Psoas muscle (tissue), 8 donors: ENCODE results near the gene HMGXB3. TPM values are rescaled to one million over a fixed set of nuclear protein-coding genes. Genes with fewer than 3 reads are reported as not detected.

Experiments
- ATAC-seq, 4 donors: fragments of 200-7000 bp; cut with Tn5 transposase; one replicate each; pipeline ENCODE4 v1.9.1; 2020; ENCODE audit warnings: moderate library complexity in 3 of 4, mild to moderate bottlenecking in 2 of 4
- DNase-seq, 2 donors: peaks; one replicate each; pipeline ENCODE4 v3.0.0-alpha.2; 2020
- H3K27ac ChIP-seq: fragments of 200-600 bp; one replicate; pipeline ENCODE4 v1.8.0; 2022
- H3K27me3 ChIP-seq, 3 donors: fragments of 200-600 bp in 1 of 3; one replicate each; pipeline versions ENCODE4 v1.6.1 to v1.8.0; 2013 to 2022; ENCODE audit warnings: low read length in 2 of 3, mild to moderate bottlenecking in 2 of 3, moderate library complexity in 1 of 3; ENCODE audit not compliant: insufficient read depth in 3 of 3
- H3K36me3 ChIP-seq, 2 donors: fragments of 200-600 bp in 1 of 2; one replicate each; pipeline versions ENCODE4 v1.6.1 to v1.8.0; 2013 to 2022; ENCODE audit warnings: low read depth in 1 of 2, mild to moderate bottlenecking in 1 of 2, moderate library complexity in 1 of 2; ENCODE audit not compliant: insufficient read depth in 1 of 2
- H3K4me1 ChIP-seq: fragments of 200-600 bp; one replicate; pipeline ENCODE4 v1.8.0; 2022
- H3K4me3 ChIP-seq: fragments of 200-600 bp; one replicate; pipeline ENCODE4 v1.8.0; 2022; ENCODE audit warnings: mild to moderate bottlenecking
- H3K9me3 ChIP-seq: fragments of 200-600 bp; one replicate; pipeline ENCODE4 v1.8.0; 2022
- WGBS, 3 donors: extraction: QIAGEN DNeasy Blood & Tissue Kit; methylation state at CpG; one replicate each; pipeline versions ENCODE4 v1.1.6 to v1.1.7; 2013; 5-methylcytosine and 5-hydroxymethylcytosine counted together
- intact Hi-C, 2 donors: fragments of 100-400 bp; cut with DNase I; formaldehyde crosslinking; loops; one replicate each; pipeline versions ENCODE4 v1.11.0 to v1.14.2; 2022
- polyA plus RNA-seq, 3 donors: library from polyadenylated mRNA; stranded (reverse); fragments of 200-250 nt; gene quantifications; one replicate each; pipeline ENCODE4 v1.2.3, GENCODE V29; 2013
- total RNA-seq, 4 donors: library from RNA; stranded (reverse); fragmentation: NEBNext Ultra II Directional in 2 of 4; extraction: Animal tissue kit (Norgen Biotek cat#: 25700) in 2 of 4; gene quantifications; one replicate each; pipeline versions ENCODE4 v1.2.1 to v1.2.4, GENCODE V29; 2021 to 2023
- TF ChIP-seq, protein P1 (sequence below): fragments of 200-600 bp; IDR thresholded peaks from one replicate; pipeline ENCODE4 v1.8.0; 2022; ENCODE audit warnings: antibody characterized with exemption
- donor health status: healthy with polysubstance abuse.
- donor health status: DM: no; HTN: no; CAD: no; lungs with moderate emphysema.
- donor health status: Bipolar disorder and iron deficiency.
- donor health status: healthy.
- donor health status: DM: yes; HTN: yes; CAD: no.
- donor health status: DM: no; HTN: no; CAD: no.
- donor health status: DM: no; HTN: no; CAD: no.
- donor health status: DM: yes; HTN: yes; CAD: no.

HMGXB3 gene
- total and polyA plus RNA-seq, 7 donors, result 8.6 to 23.2 (median 15.4) TPM

DNA sequence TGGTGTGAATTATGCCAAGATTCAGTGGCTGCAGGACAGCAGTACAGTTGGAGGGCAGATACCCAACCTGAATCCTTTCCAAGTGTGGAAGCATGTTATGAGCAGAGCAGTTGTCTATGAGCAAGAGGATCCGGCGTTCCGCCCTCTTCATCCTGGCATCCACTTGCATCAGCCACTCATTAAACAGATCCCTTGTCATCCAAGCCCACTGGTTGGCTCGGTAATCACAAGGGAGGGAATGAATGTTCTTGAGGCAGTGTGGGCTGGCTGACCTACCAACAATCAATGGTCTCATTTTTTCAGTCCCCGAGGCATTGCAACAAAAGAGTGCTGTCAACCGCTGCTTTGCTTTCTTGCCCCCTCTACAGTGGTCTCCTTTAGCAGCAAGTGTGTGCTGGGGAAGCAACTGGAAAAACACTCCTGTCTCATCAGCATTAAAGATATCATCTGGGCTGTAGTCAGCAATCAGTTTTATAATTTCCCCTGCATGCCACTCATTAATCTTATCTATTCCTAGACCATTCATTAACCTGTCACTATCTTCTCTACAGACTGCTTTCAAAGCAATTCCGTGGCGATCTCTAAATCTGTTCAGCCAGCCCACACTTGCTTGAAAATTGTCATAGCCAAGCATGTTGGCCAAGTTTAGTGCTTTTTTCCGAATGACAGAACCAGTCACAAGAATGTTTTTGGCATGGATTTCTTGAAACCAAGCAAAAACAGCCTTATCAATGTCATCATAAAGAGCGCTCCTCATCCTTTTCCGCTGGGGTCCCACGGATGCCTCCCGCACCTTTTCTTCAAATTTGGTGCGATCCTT lies 4.9 kb upstream of the HMGXB3 start:
- Histone ChIP-seq H3K4me3 (no peak overlapping the region), H3K36me3 (peaks cover 0 to 25% of the 10 kb centered on the region in 2 donors), H3K27ac (no peak overlapping the region), H3K9me3 (no peaks in the 10 kb centered on the region), H3K27me3 (no peaks in the 10 kb centered on the region), H3K4me1 (peaks cover 22% of the 10 kb centered on the region)
- ATAC-seq, result peak; percentile 48 to 71 (median 59)
- intact Hi-C loops, result no loop called here
- peak; percentile 40 to 62 for DNase-seq
- WGBS, 3 donors, result 63 to 75% (median 65%) methylated on average over 14 of the region's 14 CpGs
- TF ChIP-seq, protein P1, sequence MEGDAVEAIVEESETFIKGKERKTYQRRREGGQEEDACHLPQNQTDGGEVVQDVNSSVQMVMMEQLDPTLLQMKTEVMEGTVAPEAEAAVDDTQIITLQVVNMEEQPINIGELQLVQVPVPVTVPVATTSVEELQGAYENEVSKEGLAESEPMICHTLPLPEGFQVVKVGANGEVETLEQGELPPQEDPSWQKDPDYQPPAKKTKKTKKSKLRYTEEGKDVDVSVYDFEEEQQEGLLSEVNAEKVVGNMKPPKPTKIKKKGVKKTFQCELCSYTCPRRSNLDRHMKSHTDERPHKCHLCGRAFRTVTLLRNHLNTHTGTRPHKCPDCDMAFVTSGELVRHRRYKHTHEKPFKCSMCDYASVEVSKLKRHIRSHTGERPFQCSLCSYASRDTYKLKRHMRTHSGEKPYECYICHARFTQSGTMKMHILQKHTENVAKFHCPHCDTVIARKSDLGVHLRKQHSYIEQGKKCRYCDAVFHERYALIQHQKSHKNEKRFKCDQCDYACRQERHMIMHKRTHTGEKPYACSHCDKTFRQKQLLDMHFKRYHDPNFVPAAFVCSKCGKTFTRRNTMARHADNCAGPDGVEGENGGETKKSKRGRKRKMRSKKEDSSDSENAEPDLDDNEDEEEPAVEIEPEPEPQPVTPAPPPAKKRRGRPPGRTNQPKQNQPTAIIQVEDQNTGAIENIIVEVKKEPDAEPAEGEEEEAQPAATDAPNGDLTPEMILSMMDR, result no peak

DNA sequence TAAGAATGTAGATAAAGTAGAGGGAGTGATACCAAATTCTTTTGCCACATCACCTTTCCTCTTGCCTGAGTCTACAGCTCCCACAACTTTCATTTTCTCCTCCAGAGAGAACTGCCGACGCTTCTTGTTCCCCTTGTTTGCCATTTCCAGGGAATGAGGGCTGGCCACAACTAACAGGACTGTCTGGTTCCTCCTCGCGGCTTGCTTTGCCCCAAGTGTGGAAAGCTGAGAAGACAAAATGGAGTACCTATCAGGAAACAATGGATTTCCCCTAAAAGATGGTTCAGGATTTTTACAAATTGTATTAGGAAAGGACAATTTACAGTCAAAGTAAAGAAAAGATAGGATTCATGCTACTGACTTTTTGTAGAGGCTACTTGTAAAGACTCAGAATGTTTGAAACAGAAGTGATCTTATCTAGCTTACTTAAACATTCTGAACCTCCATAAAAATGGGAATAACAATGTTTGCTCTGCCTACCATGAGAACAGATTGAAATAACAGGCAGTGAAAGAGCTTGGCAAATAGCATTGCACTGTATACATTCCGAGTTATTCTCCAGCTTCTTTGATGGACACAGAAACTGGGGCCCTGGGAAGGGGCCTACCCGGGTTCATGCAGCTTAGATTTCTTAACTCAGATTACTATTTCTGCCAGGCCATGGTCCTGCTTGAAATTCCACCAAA lies 4.2 kb upstream of the HMGXB3 start:
- Histone ChIP-seq H3K36me3 (peaks cover 0 to 25% of the 10 kb centered on the region in 2 donors), H3K9me3 (no peaks in the 10 kb centered on the region), H3K27me3 (no peaks in the 10 kb centered on the region), H3K27ac (peak overlapping the region; percentile 3), H3K4me1 (peaks cover 22% of the 10 kb centered on the region), H3K4me3 (no peak overlapping the region)
- ATAC-seq, result no peak
- intact Hi-C loops, result no loop called here
- no peak for DNase-seq
- WGBS, 3 donors, result 85 to 88% (median 87%) methylated on average over 6 of the region's 6 CpGs
- TF ChIP-seq, protein P1, result no peak

DNA sequence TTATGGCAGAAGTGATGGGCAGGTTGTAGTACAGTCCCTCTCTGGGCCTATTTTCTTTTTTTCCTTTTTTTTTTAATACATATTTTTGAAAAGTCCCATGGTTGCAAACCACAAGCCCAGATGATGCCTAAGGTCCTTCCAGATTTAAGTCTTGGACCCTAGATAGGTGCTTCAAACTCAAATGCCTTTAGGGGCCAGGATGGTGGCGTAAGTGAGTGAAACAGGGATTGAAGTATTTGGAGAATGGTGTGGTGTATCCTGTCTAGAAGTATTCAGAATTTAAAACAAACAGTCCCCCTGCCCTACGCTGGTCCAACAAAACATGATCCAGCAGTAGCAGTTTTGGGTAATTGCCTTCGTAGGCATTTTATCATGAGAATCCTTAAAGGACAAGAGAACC lies 2.3 kb upstream of the HMGXB3 start:
- Histone ChIP-seq H3K4me1 (peaks cover 41% of the 10 kb centered on the region), H3K36me3 (peaks cover 0 to 25% of the 10 kb centered on the region in 2 donors), H3K27ac (no peak overlapping the region), H3K27me3 (no peaks in the 10 kb centered on the region), H3K9me3 (no peaks in the 10 kb centered on the region), H3K4me3 (no peak overlapping the region)
- ATAC-seq (no peak), DNase-seq (no peak)
- TF ChIP-seq, protein P1, result no peak
- WGBS, 3 donors, result 95 to 97% (median 96%) methylated on average over 3 of the region's 3 CpGs
- intact Hi-C loops, result no loop called here

DNA sequence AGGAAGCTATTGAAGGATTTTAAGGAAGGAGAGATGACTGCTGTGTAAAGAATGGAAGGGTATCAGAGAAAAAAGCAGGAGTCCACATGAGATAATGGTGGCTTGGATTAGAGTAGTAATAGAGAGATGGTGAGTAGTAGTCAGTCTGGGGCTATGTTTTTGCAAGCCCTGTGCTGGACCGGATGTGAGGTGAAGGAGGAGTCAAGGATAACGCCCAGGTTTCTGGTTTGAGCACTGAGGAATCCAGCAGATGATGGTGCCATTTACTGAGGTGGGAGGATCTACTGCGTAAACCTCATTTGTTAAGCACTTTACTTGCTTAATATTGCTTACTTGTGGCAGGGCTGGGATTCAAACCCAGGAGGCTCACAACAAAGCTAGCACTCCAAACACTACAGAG lies 1.2 kb upstream of the HMGXB3 start:
- H3K9me3 ChIP-seq, result no peaks in the 10 kb centered on the region
- 69 to 78% (median 75%) methylated on average over 3 of the region's 3 CpGs for WGBS, 3 donors
- H3K36me3 ChIP-seq, result peaks cover 2 to 31% of the 10 kb centered on the region in 2 donors
- TF ChIP-seq, protein P1, result no peak
- no peak for ATAC-seq
- H3K4me3 ChIP-seq, result peak overlapping the region; percentile 97
- intact Hi-C loops, result no loop called here
- peak overlapping the region; percentile 96 for H3K27ac ChIP-seq
- no peak for DNase-seq
- H3K27me3 ChIP-seq, result no peaks in the 10 kb centered on the region
- peaks cover 34% of the 10 kb centered on the region for H3K4me1 ChIP-seq
